C4-2B (cell line): ENCODE results near the gene APPL1.

Source experiments
- CTCF ChIP-seq: fragments of 450-650 bp; conservative IDR thresholded peaks from 2 replicates; pipeline ENCODE4 v1.5.1; 2017; ENCODE audit warnings: mild to moderate bottlenecking
- ZFX ChIP-seq: fragments of 450-650 bp; IDR thresholded peaks from 2 replicates; pipeline ENCODE4 v1.6.1; 2017

GRCh38 chr3:57287205-57287604, 59.7 kb downstream of the APPL1 start:
- no peak for TF ChIP-seq CTCF
- no peak for TF ChIP-seq ZFX
